ENCODE data around the gene ZDHHC8. TPM values are rescaled to one million over a fixed set of nuclear protein-coding genes. Genes with fewer than 3 reads are reported as not detected.

Gene ZDHHC8
- total RNA-seq, 6 experiments from 2014 or later, result 11.4 to 39.0 (median 28.7) TPM

DNA sequence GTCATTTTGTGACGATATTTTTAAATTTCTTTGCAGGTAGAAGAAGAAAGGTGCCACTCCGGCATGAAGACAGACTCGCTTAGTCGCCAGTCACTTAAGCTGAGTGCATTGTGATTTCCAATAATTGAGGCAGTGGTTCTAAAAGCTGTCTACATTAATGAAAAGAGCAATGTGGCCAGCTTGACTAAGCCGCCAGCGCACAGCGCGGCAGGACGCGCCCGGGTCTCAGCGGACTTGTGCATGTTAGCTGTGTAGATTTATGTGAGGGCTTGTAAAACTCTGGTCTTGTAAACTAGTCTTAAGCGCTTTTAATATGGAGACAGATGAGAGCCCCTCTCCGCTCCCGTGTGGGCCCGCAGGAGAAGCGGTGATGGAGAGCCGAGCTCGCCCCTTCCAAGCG lies 46.0 kb upstream of the ZDHHC8 start:
- DNase-seq (no peak), ATAC-seq (no peak)
- H3K27ac ChIP-seq, result peak overlapping the region in 2 of 3 donors; percentile 72 to 74
- no peaks in the 10 kb centered on the region for H3K27me3 ChIP-seq
- WGBS (ENCODE audit: insufficient coverage, low coverage, low lambda C conversion rate, missing lambda C conversion rate), result 90% methylated on average over 10 of the region's 20 CpGs
- intact Hi-C loops (cut with DNase I), result no loop called here
- no peak overlapping the region for H3K4me3 ChIP-seq
- no peak for TF ChIP-seq POLR2A (IDR thresholded peaks at IDR 0.05)
- TF ChIP-seq, protein P1, sequence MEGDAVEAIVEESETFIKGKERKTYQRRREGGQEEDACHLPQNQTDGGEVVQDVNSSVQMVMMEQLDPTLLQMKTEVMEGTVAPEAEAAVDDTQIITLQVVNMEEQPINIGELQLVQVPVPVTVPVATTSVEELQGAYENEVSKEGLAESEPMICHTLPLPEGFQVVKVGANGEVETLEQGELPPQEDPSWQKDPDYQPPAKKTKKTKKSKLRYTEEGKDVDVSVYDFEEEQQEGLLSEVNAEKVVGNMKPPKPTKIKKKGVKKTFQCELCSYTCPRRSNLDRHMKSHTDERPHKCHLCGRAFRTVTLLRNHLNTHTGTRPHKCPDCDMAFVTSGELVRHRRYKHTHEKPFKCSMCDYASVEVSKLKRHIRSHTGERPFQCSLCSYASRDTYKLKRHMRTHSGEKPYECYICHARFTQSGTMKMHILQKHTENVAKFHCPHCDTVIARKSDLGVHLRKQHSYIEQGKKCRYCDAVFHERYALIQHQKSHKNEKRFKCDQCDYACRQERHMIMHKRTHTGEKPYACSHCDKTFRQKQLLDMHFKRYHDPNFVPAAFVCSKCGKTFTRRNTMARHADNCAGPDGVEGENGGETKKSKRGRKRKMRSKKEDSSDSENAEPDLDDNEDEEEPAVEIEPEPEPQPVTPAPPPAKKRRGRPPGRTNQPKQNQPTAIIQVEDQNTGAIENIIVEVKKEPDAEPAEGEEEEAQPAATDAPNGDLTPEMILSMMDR (IDR thresholded peaks at IDR 0.05), result no peak
- no peaks in the 10 kb centered on the region for H3K9me3 ChIP-seq
- H3K4me1 ChIP-seq, result peaks cover 0 to 46% (median 28%) of the 10 kb centered on the region in 4 donors
- H3K36me3 ChIP-seq, result peaks cover 9 to 51% (median 31%) of the 10 kb centered on the region in 4 donors

- intact Hi-C loops (cut with DNase I), result no loop called here
Measured at GRCh38 chr22:20086101-20086599, 45.5 kb upstream of the ZDHHC8 start.

DNA sequence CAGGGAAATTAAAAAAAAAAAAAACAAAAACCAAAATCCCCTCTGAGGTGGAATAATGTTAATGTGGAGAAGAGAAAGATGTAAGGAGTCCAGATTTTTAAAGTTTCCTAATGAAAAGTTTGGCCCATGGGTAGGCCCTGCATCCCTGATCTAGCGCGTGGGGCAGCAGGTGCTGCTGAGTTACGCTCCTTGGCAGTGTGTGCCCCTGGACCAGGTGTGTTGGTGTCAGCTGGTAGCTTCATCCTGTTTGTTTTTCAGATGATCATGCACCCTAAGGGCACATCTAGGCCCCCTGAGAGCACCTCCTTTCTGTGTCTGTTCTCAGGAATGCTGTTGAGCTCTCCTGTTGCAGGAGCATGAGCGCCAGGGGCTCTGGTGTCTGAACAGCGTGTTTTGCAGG lies 44.8 kb upstream of the ZDHHC8 start:
- no peak overlapping the region for H3K4me3 ChIP-seq
- WGBS (ENCODE audit: insufficient coverage, low coverage, low lambda C conversion rate, missing lambda C conversion rate), result 98% methylated on average over 5 of the region's 5 CpGs
- peaks cover 9 to 62% (median 38%) of the 10 kb centered on the region in 4 donors for H3K36me3 ChIP-seq
- TF ChIP-seq, protein P1 (IDR thresholded peaks at IDR 0.05), result no peak
- no peak for TF ChIP-seq POLR2A (IDR thresholded peaks at IDR 0.05)
- no peaks in the 10 kb centered on the region for H3K9me3 ChIP-seq
- peaks cover 0 to 38% (median 23%) of the 10 kb centered on the region in 4 donors for H3K4me1 ChIP-seq
- DNase-seq (no peak), ATAC-seq (no peak)
- intact Hi-C loops (cut with DNase I), result no loop called here
- no peak overlapping the region for H3K27ac ChIP-seq
- no peaks in the 10 kb centered on the region for H3K27me3 ChIP-seq

More at GRCh38 chr22:20086101-20086599, 45.5 kb upstream of the ZDHHC8 start:
- ATAC-seq, result no peak
- no peak for TF ChIP-seq POLR2A (IDR thresholded peaks at IDR 0.05)
- TF ChIP-seq, protein P1 (IDR thresholded peaks at IDR 0.05), result no peak
- Histone ChIP-seq H3K27ac (no peak overlapping the region), H3K36me3 (peaks cover 9 to 56% (median 34%) of the 10 kb centered on the region in 4 donors), H3K27me3 (no peaks in the 10 kb centered on the region), H3K4me3 (no peak overlapping the region), H3K9me3 (no peaks in the 10 kb centered on the region), H3K4me1 (peaks cover 0 to 44% (median 26%) of the 10 kb centered on the region in 4 donors)
- DNase-seq, result no peak
- 87% methylated on average over 11 of the region's 24 CpGs for WGBS (ENCODE audit: insufficient coverage, low coverage, low lambda C conversion rate, missing lambda C conversion rate)

DNA sequence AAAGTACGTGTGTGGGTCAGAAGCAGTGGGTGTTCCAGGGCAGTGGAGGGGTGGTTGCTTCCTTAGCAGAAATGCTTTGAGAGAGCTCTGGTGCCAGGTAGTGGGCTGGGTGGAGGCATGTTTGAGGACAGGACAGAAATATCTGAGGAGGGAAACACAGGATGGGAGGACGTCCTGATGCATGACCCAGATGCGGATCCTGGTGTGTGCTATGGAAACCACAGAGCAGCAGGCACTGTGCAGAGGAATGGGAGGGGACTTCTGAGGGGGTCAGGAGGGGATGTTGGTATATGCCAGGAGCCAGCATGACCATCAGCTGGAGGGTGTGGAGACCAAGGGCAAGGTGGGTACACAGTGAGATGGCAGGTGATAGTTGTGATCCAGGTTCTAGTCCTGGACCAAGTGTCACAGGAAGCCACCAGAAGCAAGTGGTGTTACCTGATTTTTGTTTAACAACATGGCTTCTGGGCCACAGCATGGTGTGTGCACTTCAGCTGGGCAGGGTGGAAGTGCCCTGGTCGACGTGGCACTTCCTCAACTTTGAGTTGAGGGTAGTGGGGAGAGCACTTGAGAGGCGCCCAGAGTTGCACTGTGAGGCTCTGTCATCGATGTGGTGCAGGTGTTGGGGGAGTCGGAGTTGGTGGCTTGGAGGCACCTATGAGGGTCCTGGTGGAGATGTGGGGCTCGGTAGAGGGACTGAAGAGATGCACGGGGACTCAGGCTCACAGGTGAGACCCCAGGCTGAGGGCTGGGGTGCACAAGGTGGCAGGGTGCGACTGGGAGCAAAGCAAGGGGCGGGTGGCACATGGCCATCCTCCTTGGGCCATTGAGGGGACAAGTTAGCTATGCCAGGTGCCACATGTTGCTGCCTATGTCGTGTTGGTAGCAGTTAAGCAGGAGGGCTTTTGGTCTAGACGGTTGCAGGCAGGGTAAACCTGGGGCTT lies 44.0 kb upstream of the ZDHHC8 start:
- peaks cover 9 to 68% (median 39%) of the 10 kb centered on the region in 4 donors for H3K36me3 ChIP-seq
- no peak overlapping the region for H3K4me3 ChIP-seq
- no peak overlapping the region for H3K27ac ChIP-seq
- ATAC-seq, result no peak
- no peak for DNase-seq
- H3K9me3 ChIP-seq, result no peaks in the 10 kb centered on the region
- peaks cover 0 to 37% (median 22%) of the 10 kb centered on the region in 4 donors for H3K4me1 ChIP-seq
- TF ChIP-seq, protein P1 (IDR thresholded peaks at IDR 0.05), result no peak
- TF ChIP-seq POLR2A (IDR thresholded peaks at IDR 0.05), result no peak
- WGBS (ENCODE audit: insufficient coverage, low coverage, low lambda C conversion rate, missing lambda C conversion rate), result 78% methylated on average over 8 of the region's 14 CpGs
- intact Hi-C loops (cut with DNase I), result no loop called here
- H3K27me3 ChIP-seq, result no peaks in the 10 kb centered on the region

Data from right lobe of liver (tissue), 6 donors.